Colonic mucosa (tissue), 4 donors: ENCODE results near the gene OR10G8. TPM values are rescaled to one million over a fixed set of nuclear protein-coding genes. Genes with fewer than 3 reads are reported as not detected.

Experiments
- DNase-seq: peaks from one replicate; pipeline ENCODE4 v3.0.0-alpha.2; 2020
- H3K27ac ChIP-seq: fragments of 200-600 bp; one replicate; pipeline ENCODE4 v1.8.0; 2021
- H3K27me3 ChIP-seq: fragments of 200-600 bp; one replicate; pipeline ENCODE4 v1.8.0; 2021
- H3K36me3 ChIP-seq: fragments of 200-600 bp; one replicate; pipeline ENCODE4 v1.8.0; 2021
- H3K4me1 ChIP-seq: fragments of 200-600 bp; one replicate; pipeline ENCODE4 v1.8.0; 2021; ENCODE audit warnings: mild to moderate bottlenecking
- H3K4me3 ChIP-seq: fragments of 200-600 bp; one replicate; pipeline ENCODE4 v1.8.0; 2021
- H3K9ac ChIP-seq, 2 donors: one replicate each; pipeline ENCODE4 v1.7.0; 2013; ENCODE audit warnings: control low read depth in 2 of 2, low read depth in 2 of 2, low read length in 2 of 2
- H3K9me3 ChIP-seq: fragments of 200-600 bp; one replicate; pipeline ENCODE4 v1.8.0; 2021
- CTCF ChIP-seq: fragments of 200-600 bp; IDR thresholded peaks from one replicate; pipeline ENCODE4 v1.8.0; 2022; ENCODE audit warnings: antibody characterized with exemption, mild to moderate bottlenecking
- intact Hi-C: fragments of 100-400 bp; cut with DNase I; formaldehyde crosslinking; loops from one replicate; pipeline ENCODE4 v1.14.1; 2022
- total RNA-seq, 2 donors: library from RNA; stranded (reverse); fragmentation: NEBNext Ultra II Directional in 1 of 2; extraction: Animal tissue kit (Norgen Biotek cat#: 25700) in 1 of 2; gene quantifications; one replicate each; pipeline ENCODE4 v1.2.1, GENCODE V29; 2021
- donor health status: healthy.
- donor health status: DM: no; HTN: no; CAD: no.
- donor health status: DM: no; HTN: no; CAD: no.

Gene OR10G8
- total RNA-seq, 2 donors from 2014 or later = 0.32 TPM; not detected in 1

GRCh38 chr11:124036666-124037065 is 10.1 kb downstream of the OR10G8 start:
- no peak overlapping the region for H3K27ac ChIP-seq
- no peaks in the 10 kb centered on the region for H3K36me3 ChIP-seq
- H3K4me1 ChIP-seq = no peaks in the 10 kb centered on the region
- H3K9ac ChIP-seq = no peak overlapping the region
- H3K4me3 ChIP-seq = no peak overlapping the region
- no peak for TF ChIP-seq CTCF
- no peaks in the 10 kb centered on the region for H3K9me3 ChIP-seq
- intact Hi-C loops = no loop called here
- H3K27me3 ChIP-seq = no peaks in the 10 kb centered on the region
- DNase-seq = no peak

GRCh38 chr11:124039557-124039956 is 13.0 kb downstream of the OR10G8 start:
- intact Hi-C loops = no loop called here
- no peak overlapping the region for H3K27ac ChIP-seq
- no peak for DNase-seq
- no peaks in the 10 kb centered on the region for H3K27me3 ChIP-seq
- H3K9ac ChIP-seq = no peak overlapping the region
- no peaks in the 10 kb centered on the region for H3K9me3 ChIP-seq
- TF ChIP-seq CTCF = no peak
- H3K4me1 ChIP-seq = no peaks in the 10 kb centered on the region
- no peaks in the 10 kb centered on the region for H3K36me3 ChIP-seq
- no peak overlapping the region for H3K4me3 ChIP-seq

- no peaks in the 10 kb centered on the region for H3K27me3 ChIP-seq
- no peaks in the 10 kb centered on the region for H3K4me1 ChIP-seq
- H3K4me3 ChIP-seq = no peak within 1 kb of the TSS
- H3K9me3 ChIP-seq = no peaks in the 10 kb centered on the region
- intact Hi-C loops = no loop called here
- no peak within 1 kb of the TSS for H3K9ac ChIP-seq
- no peaks in the 10 kb centered on the region for H3K36me3 ChIP-seq
- DNase-seq = no peak
- H3K27ac ChIP-seq = no peak within 1 kb of the TSS
- TF ChIP-seq CTCF = no peak
Observed at GRCh38 chr11:124041254-124041653, 14.7 kb downstream of the OR10G8 start, which contains the start of gene OR10G7. TSS of gene OR10G7 (minus strand) at chr11:124041325. CDS start at chr11:124039001, 2,324 bp downstream.

GRCh38 chr11:124043420-124043819 is 16.8 kb downstream of the OR10G8 start:
- H3K4me1 ChIP-seq = no peaks in the 10 kb centered on the region
- H3K9ac ChIP-seq = no peak overlapping the region
- DNase-seq = no peak
- H3K27me3 ChIP-seq = no peaks in the 10 kb centered on the region
- H3K9me3 ChIP-seq = no peaks in the 10 kb centered on the region
- TF ChIP-seq CTCF = no peak
- no peak overlapping the region for H3K4me3 ChIP-seq
- H3K27ac ChIP-seq = no peak overlapping the region
- H3K36me3 ChIP-seq = no peaks in the 10 kb centered on the region
- intact Hi-C loops = no loop called here

- intact Hi-C loops = no loop called here
- Histone ChIP-seq H3K9me3 (no peaks in the 10 kb centered on the region), H3K4me3 (no peak overlapping the region), H3K27ac (no peak overlapping the region), H3K36me3 (no peaks in the 10 kb centered on the region), H3K9ac (no peak overlapping the region), H3K27me3 (no peaks in the 10 kb centered on the region), H3K4me1 (no peaks in the 10 kb centered on the region)
- TF ChIP-seq CTCF = no peak
- no peak for DNase-seq
Observed at GRCh38 chr11:124050748-124051147, 24.1 kb downstream of the OR10G8 start.

- H3K4me1 ChIP-seq = no peaks in the 10 kb centered on the region
- TF ChIP-seq CTCF = no peak
- no peak overlapping the region for H3K9ac ChIP-seq
- intact Hi-C loops = no loop called here
- H3K36me3 ChIP-seq = no peaks in the 10 kb centered on the region
- no peak overlapping the region for H3K27ac ChIP-seq
- H3K4me3 ChIP-seq = no peak overlapping the region
- no peaks in the 10 kb centered on the region for H3K27me3 ChIP-seq
- no peak for DNase-seq
- H3K9me3 ChIP-seq = no peaks in the 10 kb centered on the region
Observed at GRCh38 chr11:124052966-124053365, 26.4 kb downstream of the OR10G8 start.
